Neural cell (in vitro differentiated cells): Measurements from ENCODE around the gene SDCBP2. TPM values are rescaled to one million over a fixed set of nuclear protein-coding genes. Genes with fewer than 3 reads are reported as not detected.

ENCODE experiments used
- H2AFZ ChIP-seq: fragments of 200-600, 300-800 bp; sonication (generic), shearing (Covaris generic); 2 replicates; pipeline ENCODE4 v1.6.0; 2014; ENCODE audit warnings: low read depth, mild to moderate bottlenecking, antibody characterized with exemption, low read length, moderate library complexity
- H3F3A ChIP-seq: fragments of 200-600 bp; shearing (Covaris generic); 2 replicates; pipeline ENCODE4 v1.6.1; 2016; ENCODE audit warnings: mild to moderate bottlenecking, moderate library complexity, mixed read lengths, antibody characterized with exemption, low read length; ENCODE audit not compliant: insufficient read depth, poor library complexity, severe bottlenecking
- H3K27ac ChIP-seq: fragments of 200-600, 300-800 bp; sonication (generic), shearing (Covaris generic); 2 replicates; pipeline ENCODE4 v1.5.1; 2014; ENCODE audit warnings: mild to moderate bottlenecking, low read length, moderate library complexity
- H3K27me3 ChIP-seq: fragments of 300-800, 200-600 bp; sonication (generic), shearing (Covaris generic); 2 replicates; pipeline ENCODE4 v1.6.0; 2014; ENCODE audit warnings: mild to moderate bottlenecking, low read depth, low read length, moderate library complexity; ENCODE audit not compliant: insufficient read depth
- H3K36me3 ChIP-seq: fragments of 300-800, 200-600 bp; sonication (generic), shearing (Covaris generic); 2 replicates; pipeline ENCODE4 v1.5.1; 2014; ENCODE audit warnings: mild to moderate bottlenecking, antibody characterized with exemption, low read length, moderate library complexity; ENCODE audit not compliant: insufficient read depth
- H3K4me2 ChIP-seq: fragments of 300-800, 200-600 bp; sonication (generic), shearing (Covaris generic); 2 replicates; pipeline ENCODE4 v1.6.0; 2014; ENCODE audit warnings: mild to moderate bottlenecking, low read length
- H3K4me3 ChIP-seq: fragments of 300-800, 200-600 bp; sonication (generic), shearing (Covaris generic); 2 replicates; pipeline ENCODE4 v1.5.1; 2014; ENCODE audit warnings: mild to moderate bottlenecking, low read length, moderate library complexity
- H3K79me2 ChIP-seq: fragments of 200-600 bp; shearing (Covaris generic); replicated peaks from 2 replicates; pipeline ENCODE4 v1.6.0; 2014; ENCODE audit warnings: mild to moderate bottlenecking, low read length, moderate library complexity; ENCODE audit not compliant: insufficient read depth
- H3K9ac ChIP-seq: fragments of 300-800, 200-600 bp; sonication (generic), shearing (Covaris generic); 2 replicates; pipeline ENCODE4 v1.6.1; 2016; ENCODE audit warnings: mild to moderate bottlenecking, low read length, mixed read lengths
- H3K9me2 ChIP-seq: fragments of 200-600 bp; shearing (Covaris generic); 2 replicates; pipeline ENCODE4 v1.6.1; 2016; ENCODE audit warnings: mild to moderate bottlenecking, low read length, mixed read lengths; ENCODE audit not compliant: insufficient read depth
- H3K9me3 ChIP-seq: fragments of 200-600, 300-800 bp; sonication (generic), shearing (Covaris generic); 2 replicates; pipeline ENCODE4 v1.6.1; 2016; ENCODE audit warnings: mild to moderate bottlenecking, mixed run types, low read length, moderate library complexity, mixed read lengths
- H4K20me1 ChIP-seq: fragments of 200-600 bp; shearing (Covaris generic); 2 replicates; pipeline ENCODE4 v1.6.1; 2016; ENCODE audit warnings: mild to moderate bottlenecking, mixed run types; ENCODE audit not compliant: insufficient read depth
- CTCF ChIP-seq: fragments of 450-650 bp; IDR thresholded peaks from 2 replicates; pipeline ENCODE4 v1.5.1; 2014; ENCODE audit warnings: antibody characterized with exemption, mild to moderate bottlenecking, moderate library complexity; ENCODE audit not compliant: poor library complexity, severe bottlenecking
- EP300 ChIP-seq: fragments of 450-650 bp; conservative IDR thresholded peaks from 2 replicates; pipeline ENCODE4 v1.6.1; 2014; ENCODE audit warnings: antibody characterized with exemption, mild to moderate bottlenecking, moderate library complexity; ENCODE audit not compliant: poor library complexity, severe bottlenecking
- EZH2 ChIP-seq: fragments of 200-600, 300-800 bp; shearing (Covaris generic), sonication (generic); IDR thresholded peaks from 2 replicates; pipeline ENCODE4 v1.6.1; 2014; ENCODE audit warnings: antibody characterized with exemption, low read length, borderline replicate concordance, mild to moderate bottlenecking; ENCODE audit not compliant: insufficient read depth, poor library complexity, severe bottlenecking
- MXI1 ChIP-seq: fragments of 450-650 bp; conservative IDR thresholded peaks from 2 replicates; pipeline ENCODE4 v1.6.1; 2014; ENCODE audit warnings: antibody characterized with exemption, mild to moderate bottlenecking; ENCODE audit not compliant: poor library complexity, severe bottlenecking
- POLR2AphosphoS5 ChIP-seq: IDR thresholded peaks from 2 replicates; pipeline ENCODE4 v1.6.1; 2012
- RAD21 ChIP-seq: fragments of 450-650 bp; conservative IDR thresholded peaks from 2 replicates; pipeline ENCODE4 v1.6.1; 2014; ENCODE audit warnings: antibody characterized with exemption, mild to moderate bottlenecking, moderate library complexity
- REST ChIP-seq: IDR thresholded peaks from 2 replicates; pipeline ENCODE4 v1.6.1; 2012; ENCODE audit warnings: borderline replicate concordance
- SMC3 ChIP-seq: fragments of 450-650 bp; conservative IDR thresholded peaks from 2 replicates; pipeline ENCODE4 v1.6.1; 2014; ENCODE audit warnings: antibody characterized with exemption, mild to moderate bottlenecking, moderate library complexity; ENCODE audit not compliant: poor library complexity
- TAF1 ChIP-seq: IDR thresholded peaks from 2 replicates; pipeline ENCODE4 v1.6.1; 2012; ENCODE audit warnings: low read depth
- polyA plus RNA-seq: library from polyadenylated mRNA; depleted of rRNA; stranded (reverse); fragments of >200 nt; gene quantifications from 2 replicates; pipeline ENCODE4 v1.2.3, GENCODE V29; 2014

Gene SDCBP2
- polyA plus RNA-seq, 1 donor from 2014 or later, result 5.2 TPM

- Histone ChIP-seq H3K27me3 (no peaks in the 10 kb centered on the region), H3K9me2 (no peaks in the 10 kb centered on the region), H3K4me3 (no peak overlapping the region), H3F3A (no peaks in the 10 kb centered on the region), H2AFZ (no peak overlapping the region), H3K9me3 (no peaks in the 10 kb centered on the region), H3K4me2 (no peak overlapping the region), H3K79me2 (no peaks in the 10 kb centered on the region), H3K9ac (no peak overlapping the region), H4K20me1 (no peaks in the 10 kb centered on the region), H3K36me3 (no peaks in the 10 kb centered on the region), H3K27ac (no peak overlapping the region)
- TF ChIP-seq REST (no peak), EZH2 (no peak), TAF1 (no peak), POLR2AphosphoS5 (no peak), EP300 (no peak), RAD21 (no peak), SMC3 (no peak), CTCF (no peak), MXI1 (no peak)
Measured at GRCh38 chr20:1296922-1297321, 32.0 kb downstream of the SDCBP2 start.

- H3K27me3 ChIP-seq, result no peaks in the 10 kb centered on the region
- no peaks in the 10 kb centered on the region for H3K36me3 ChIP-seq
- no peak for TF ChIP-seq CTCF
- no peak for TF ChIP-seq REST
- no peak for TF ChIP-seq MXI1
- no peak for TF ChIP-seq RAD21
- TF ChIP-seq TAF1, result no peak
- TF ChIP-seq SMC3, result no peak
- no peak for TF ChIP-seq EP300
- TF ChIP-seq POLR2AphosphoS5, result no peak
- no peak for TF ChIP-seq EZH2
- H3K9me3 ChIP-seq, result no peaks in the 10 kb centered on the region
- H2AFZ ChIP-seq, result no peak overlapping the region
- no peak overlapping the region for H3K4me3 ChIP-seq
- no peaks in the 10 kb centered on the region for H3F3A ChIP-seq
- no peak overlapping the region for H3K27ac ChIP-seq
- no peaks in the 10 kb centered on the region for H4K20me1 ChIP-seq
- H3K79me2 ChIP-seq, result no peaks in the 10 kb centered on the region
- H3K4me2 ChIP-seq, result no peak overlapping the region
- H3K9me2 ChIP-seq, result no peaks in the 10 kb centered on the region
- no peak overlapping the region for H3K9ac ChIP-seq
Measured at GRCh38 chr20:1296117-1296610, 32.8 kb downstream of the SDCBP2 start.
